HS-27A (cell line): ENCODE measurements around the gene MED7.

ENCODE experiments used
- DNase-seq: peaks from one replicate; pipeline ENCODE4 v3.0.0-alpha.2; 2012; ENCODE audit warnings: low read depth, missing footprints

Gene MED7

DNA sequence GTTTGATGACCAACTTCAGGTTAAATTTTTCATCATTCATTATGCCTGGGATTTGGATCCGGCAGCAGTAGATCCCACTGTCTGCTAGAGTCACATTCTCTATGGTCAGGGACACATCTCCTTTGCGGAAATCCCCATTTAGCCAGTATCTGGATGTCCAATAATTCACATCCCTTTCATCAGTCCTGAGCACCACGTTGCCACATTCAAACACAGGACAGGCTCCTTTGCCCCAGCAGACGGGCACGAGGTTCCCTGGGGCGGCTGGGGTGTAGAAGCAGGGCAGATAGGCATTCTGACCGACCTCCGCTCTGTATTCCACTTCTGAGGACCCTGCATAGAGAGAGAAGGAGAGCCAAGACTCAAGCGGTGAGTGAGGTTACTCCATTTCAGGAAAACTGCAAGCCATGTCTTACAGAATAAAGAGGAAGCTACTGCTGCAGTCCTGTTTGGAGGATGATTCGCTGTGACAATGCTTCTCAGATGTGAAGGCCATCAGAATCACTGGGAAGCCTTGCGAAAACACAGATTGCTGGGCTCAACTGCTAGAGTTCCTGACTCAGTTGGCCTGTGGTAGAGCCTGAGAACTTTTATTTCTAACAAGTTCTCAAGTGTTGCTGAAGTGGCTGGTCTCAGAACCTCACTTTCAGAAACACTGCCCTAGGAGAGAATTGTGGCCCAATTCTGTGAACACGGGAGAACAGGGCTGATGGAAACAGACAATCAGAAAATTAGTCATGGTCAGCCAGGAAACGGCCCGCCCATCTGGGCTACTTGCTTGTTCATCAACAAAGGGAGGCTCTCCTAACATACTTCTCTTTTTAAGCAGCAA lies 35.8 kb downstream of the MED7 start:
- no peak for DNase-seq

- no peak for DNase-seq
These were observed 42.5 kb downstream of the MED7 start for GRCh38 chr5:157100140-157100679.

GRCh38 chr5:157088342-157088990 lies 54.2 kb downstream of the MED7 start:
- DNase-seq, result no peak
